Measurements from ENCODE around the gene TMEM139. TPM values are rescaled to one million over a fixed set of nuclear protein-coding genes. Genes with fewer than 3 reads are reported as not detected.

Gene TMEM139
- total and polyA plus RNA-seq, 10 of the 15 experiments (the other 5 are each of a cell fraction or from before 2014, with no cell fraction given), result 0.31 TPM; not detected in 9

DNA sequence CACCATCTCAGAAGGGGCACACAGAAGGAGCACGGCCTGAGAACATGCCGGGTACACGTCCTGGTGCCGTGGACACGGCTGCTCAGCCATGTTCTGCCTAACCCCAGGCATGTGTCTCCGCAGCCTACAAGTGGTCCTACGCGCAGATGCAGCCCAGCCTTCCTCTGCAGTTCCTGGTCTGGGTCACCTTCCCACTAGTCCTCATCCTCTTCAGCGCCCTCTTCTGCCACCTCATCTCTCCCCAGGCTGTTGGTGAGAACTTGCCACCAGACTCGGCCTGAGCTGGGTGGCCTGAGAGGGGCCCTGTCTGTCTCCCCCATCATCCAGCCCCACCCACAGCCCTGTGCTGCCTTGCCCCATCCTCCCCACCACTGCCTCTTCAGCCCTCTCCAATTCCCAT, 36.5 kb downstream of the TMEM139 start:
- TF ChIP-seq, protein P1, sequence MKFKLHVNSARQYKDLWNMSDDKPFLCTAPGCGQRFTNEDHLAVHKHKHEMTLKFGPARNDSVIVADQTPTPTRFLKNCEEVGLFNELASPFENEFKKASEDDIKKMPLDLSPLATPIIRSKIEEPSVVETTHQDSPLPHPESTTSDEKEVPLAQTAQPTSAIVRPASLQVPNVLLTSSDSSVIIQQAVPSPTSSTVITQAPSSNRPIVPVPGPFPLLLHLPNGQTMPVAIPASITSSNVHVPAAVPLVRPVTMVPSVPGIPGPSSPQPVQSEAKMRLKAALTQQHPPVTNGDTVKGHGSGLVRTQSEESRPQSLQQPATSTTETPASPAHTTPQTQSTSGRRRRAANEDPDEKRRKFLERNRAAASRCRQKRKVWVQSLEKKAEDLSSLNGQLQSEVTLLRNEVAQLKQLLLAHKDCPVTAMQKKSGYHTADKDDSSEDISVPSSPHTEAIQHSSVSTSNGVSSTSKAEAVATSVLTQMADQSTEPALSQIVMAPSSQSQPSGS (IDR thresholded peaks at IDR 0.05; ENCODE audit: low read length), result no peak
- no peak for TF ChIP-seq CBFB (IDR thresholded peaks at IDR 0.05; ENCODE audit: low read depth)
- no peak for TF ChIP-seq MXI1 (IDR thresholded peaks at IDR 0.05; ENCODE audit: low read depth, low read length)
- TF ChIP-seq DPF2 (IDR thresholded peaks at IDR 0.05), result no peak
- no peak for TF ChIP-seq GABPA (IDR thresholded peaks at IDR 0.05; ENCODE audit: low read depth)
- TF ChIP-seq SP1 (IDR thresholded peaks at IDR 0.05; ENCODE audit: low read depth, low read length), result no peak
- TF ChIP-seq YY1 (IDR thresholded peaks at IDR 0.05; ENCODE audit: low read depth, low read length), result no peak
- TF ChIP-seq NR2C2 (IDR thresholded peaks at IDR 0.05; ENCODE audit: borderline replicate concordance, control insufficient read depth, insufficient read length, low read depth), result no peak
- TF ChIP-seq ASH2L (IDR thresholded peaks at IDR 0.05; ENCODE audit: borderline replicate concordance, low read depth), result no peak
- no peak for TF ChIP-seq SPI1 (IDR thresholded peaks at IDR 0.05; ENCODE audit: borderline replicate concordance, insufficient read depth, low read depth, low read length)
- Histone ChIP-seq H3K4me1 (ENCODE audit: control insufficient read depth, insufficient read depth, low read length) (peaks cover 10% of the 10 kb centered on the region; the same call in 1 of the 2 replicates), H4K20me1 (ENCODE audit: control insufficient read depth, insufficient read depth) (no peaks in the 10 kb centered on the region), H3K27me3 (replicated peaks in 1 of 2; ENCODE audit: control insufficient read depth in 2 of 2, insufficient read depth in 2 of 2, low read length in 1 of 2) (no peaks in the 10 kb centered on the region), H3K4me3 (no peak overlapping the region), H3K79me2 (ENCODE audit: control insufficient read depth, insufficient read depth, low read length) (no peaks in the 10 kb centered on the region), H3K9ac (ENCODE audit: control insufficient read depth, insufficient read depth, low read length) (no peak overlapping the region), H3K4me2 (ENCODE audit: control insufficient read depth, insufficient read depth) (no peak overlapping the region), H3K9me3 (replicated peaks; ENCODE audit: control insufficient read depth, insufficient read depth, low read length) (no peaks in the 10 kb centered on the region), H3K36me3 (ENCODE audit: control insufficient read depth in 2 of 2, insufficient read depth in 2 of 2, low read length in 1 of 2) (no peaks in the 10 kb centered on the region), H2AFZ (ENCODE audit: control insufficient read depth, low read depth, low read length) (no peak overlapping the region), H3K27ac (ENCODE audit: control insufficient read depth, insufficient read depth) (no peak overlapping the region)
- intact Hi-C loops (cut with micrococcal nuclease; ENCODE audit: unreplicated experiment), result no loop called here
- ChIA-PET POLR2A (no interaction called here), CTCF (interaction anchor here (0.7 to 1.0 kb wide), 3 partner anchors 81 to 807 kb away, joined by 3 to 4 read pairs (median 4); no protein-coding TSS in a partner anchor), SMC1A (ENCODE audit: uncharacterized antibody, unreplicated experiment) (interaction anchor here (1.1 kb wide), 1 partner anchor 17 kb away, joined by 3 read pairs; no protein-coding TSS in a partner anchor), RAD21 (ENCODE audit: unreplicated experiment) (no interaction called here)
- DNase-seq (ENCODE audit: low read depth, low spot score) (no peak), ATAC-seq (no peak), FAIRE-seq (no peak)
- in situ Hi-C loops (cut with MboI), result no loop called here
- WGBS (ENCODE audit: insufficient coverage, insufficient replicate concordance, low lambda C conversion rate, missing lambda C conversion rate), result 66% methylated on average over 10 of the region's 10 CpGs
- BruUV-seq (replicated peaks), result no TSS peak

All from GM12878 (cell line).